K562 (cell line): Measurements from ENCODE around the gene INO80D. TPM values are rescaled to one million over a fixed set of nuclear protein-coding genes. Genes with fewer than 3 reads are reported as not detected.

Experiments
- ATAC-seq: fragments of 200-7000 bp; cut with Tn5 transposase; 3 replicates; pipeline ENCODE4 v1.9.1; 2020; ENCODE audit warnings: moderate library complexity
- BruUV-seq: library from RNA; stranded (reverse); fragments of 400-500 nt; replicated peaks from 2 replicates; lab custom pipeline; 2021; lab: Mats Ljungman, UMichigan
- CTCF ChIA-PET: fragments of 300-600 bp; formaldehyde crosslinking; extraction: SDS; loops from one replicate; lab custom pipeline; 2021; ENCODE audit warnings: low intra/inter-chr PET ratio; lab: Yijun Ruan, JAX
- POLR2A ChIA-PET: fragments of 300-600, 350-650 bp; sonication (Branson Sonifier 250); formaldehyde crosslinking; extraction: SDS; loops from one replicate; lab custom pipeline; 2021; ENCODE audit warnings: antibody characterized with exemption, inconsistent platforms; lab: Yijun Ruan, JAX
- DNase-seq, 4 experiments: peaks; one replicate each; pipeline versions ENCODE4 v3.0.0 to v3.0.0-alpha.2; 2011 to 2018; ENCODE audit warnings: low spot score in 3 of 4, mixed read lengths in 3 of 4; ENCODE audit errors: extremely low read depth in 1 of 4
- FAIRE-seq: peaks from 2 replicates; lab custom pipeline; 2011; peaks lifted over from hg19 to GRCh38; lab: Jason Lieb, UNC
- H2AFZ ChIP-seq: 2 replicates; pipeline ENCODE4 v1.6.0; 2011; ENCODE audit warnings: low read depth, low read length, control low read depth, inconsistent platforms
- H3K27ac ChIP-seq: fragments of 200-600 bp; 3 replicates; pipeline ENCODE4 v1.8.0; 2011; ENCODE audit warnings: low read depth, mild to moderate bottlenecking, control low read depth, inconsistent platforms, low read length, moderate library complexity, mixed read lengths; ENCODE audit errors: extremely low read depth
- H3K27me3 ChIP-seq, 2 experiments: fragments of 300-600 bp in 1 of 2; 2 replicates in 1 of 2; 3 replicates in 1 of 2; pipeline versions ENCODE4 v1.6.0 to v1.8.0; 2011; ENCODE audit warnings: inconsistent platforms in 2 of 2, low read length in 2 of 2, mild to moderate bottlenecking in 1 of 2, mixed read lengths in 1 of 2, moderate library complexity in 1 of 2; ENCODE audit not compliant: control insufficient read depth in 2 of 2, insufficient read depth in 2 of 2
- H3K36me3 ChIP-seq: fragments of 300-600 bp; 3 replicates; pipeline ENCODE4 v1.8.0; 2011; ENCODE audit warnings: mild to moderate bottlenecking, low read length, inconsistent platforms; ENCODE audit not compliant: control insufficient read depth, insufficient read depth
- H3K4me1 ChIP-seq, 2 experiments: fragments of 200-600 bp in 1 of 2; replicated peaks in 1 of 2; 2 replicates in 1 of 2; 3 replicates in 1 of 2; pipeline versions ENCODE4 v1.5.1 to v1.8.0; 2011; ENCODE audit warnings: inconsistent platforms in 2 of 2, low read length in 2 of 2, mild to moderate bottlenecking in 1 of 2, mixed read lengths in 1 of 2, moderate library complexity in 1 of 2; ENCODE audit not compliant: control insufficient read depth in 2 of 2, insufficient read depth in 2 of 2
- H3K4me2 ChIP-seq: 2 replicates; pipeline ENCODE4 v1.6.1; 2011; ENCODE audit warnings: low read length, control low read depth, inconsistent platforms, mixed read lengths; ENCODE audit not compliant: insufficient read depth
- H3K4me3 ChIP-seq: fragments of 200-600 bp; sonication (generic), shearing (Covaris generic); 2 replicates; pipeline ENCODE4 v1.5.1; 2016; ENCODE audit warnings: control low read depth, inconsistent platforms
- H3K79me2 ChIP-seq: fragments of 200-600 bp; 3 replicates; pipeline ENCODE4 v1.8.0; 2011; ENCODE audit warnings: low read length, inconsistent platforms; ENCODE audit not compliant: control insufficient read depth, insufficient read depth
- H3K9ac ChIP-seq, 2 experiments: 2 replicates each; pipeline versions ENCODE4 v1.6.0 to v1.6.1; 2011; ENCODE audit warnings: low read depth in 2 of 2, low read length in 2 of 2, control low read depth in 1 of 2, inconsistent platforms in 1 of 2, mild to moderate bottlenecking in 1 of 2, mixed read lengths in 1 of 2; ENCODE audit not compliant: insufficient read depth in 1 of 2
- H3K9me1 ChIP-seq: one replicate; pipeline ENCODE4 v1.6.0; 2011; ENCODE audit warnings: inconsistent platforms, mild to moderate bottlenecking, low read length, moderate library complexity; ENCODE audit not compliant: control insufficient read depth, insufficient read depth
- H3K9me3 ChIP-seq: replicated peaks from 2 replicates; pipeline ENCODE4 v1.5.1; 2011; ENCODE audit warnings: low read depth, low read length, inconsistent platforms; ENCODE audit not compliant: control insufficient read depth, insufficient read depth
- H4K20me1 ChIP-seq: replicated peaks from 2 replicates; pipeline ENCODE4 v1.6.1; 2011; ENCODE audit warnings: low read length, inconsistent platforms, mixed read lengths; ENCODE audit not compliant: control insufficient read depth, insufficient read depth
- BRF1 ChIP-seq: IDR thresholded peaks from 3 replicates; pipeline ENCODE4 v1.6.1; 2011; ENCODE audit warnings: borderline replicate concordance, mild to moderate bottlenecking; ENCODE audit not compliant: insufficient read length; ENCODE audit errors: extremely low read depth
- CCNT2 ChIP-seq: IDR thresholded peaks from 2 replicates; pipeline ENCODE4 v1.6.1; 2011; ENCODE audit warnings: borderline replicate concordance, low read depth, mild to moderate bottlenecking, moderate library complexity, mixed read lengths, low read length; ENCODE audit not compliant: insufficient read length; ENCODE audit errors: extremely low read depth
- FOS ChIP-seq: IDR thresholded peaks from 3 replicates; pipeline ENCODE4 v1.6.1; 2011; ENCODE audit not compliant: insufficient read length; ENCODE audit errors: extremely low read depth
- GABPA ChIP-seq: fragments of 200-800 bp; sonication (Bioruptor generic); conservative IDR thresholded peaks from 2 replicates; pipeline ENCODE4 v1.6.1; 2016; ENCODE audit warnings: low read depth, missing genetic modification characterization, missing compliant biosample characterization
- HDAC3 ChIP-seq: fragments of 450-650 bp; IDR thresholded peaks from 2 replicates; pipeline ENCODE4 v1.6.1; 2018; ENCODE audit warnings: borderline replicate concordance, mild to moderate bottlenecking, moderate library complexity; ENCODE audit not compliant: partially characterized antibody
- KDM5B ChIP-seq: fragments of 200-600 bp; sonication (generic); IDR thresholded peaks from 2 replicates; pipeline ENCODE4 v1.6.1; 2012; ENCODE audit warnings: low read depth, mild to moderate bottlenecking, moderate library complexity, low read length, control low read depth, inconsistent platforms; ENCODE audit not compliant: insufficient replicate concordance
- MED1 ChIP-seq: sonication (generic); formaldehyde crosslinking; IDR thresholded peaks from 2 replicates; pipeline ENCODE4 v1.8.1; 2023; ENCODE audit warnings: missing genetic modification reagents, borderline replicate concordance
- NELFE ChIP-seq: IDR thresholded peaks from 2 replicates; pipeline ENCODE4 v1.6.1; 2011; ENCODE audit warnings: mild to moderate bottlenecking; ENCODE audit not compliant: insufficient read depth, insufficient read length
- PHF8 ChIP-seq: fragments of 200-600 bp; sonication (generic); IDR thresholded peaks from 2 replicates; pipeline ENCODE4 v1.6.1; 2012; ENCODE audit warnings: mixed run types, mild to moderate bottlenecking, inconsistent platforms, low read length, moderate library complexity, borderline replicate concordance
- PHTF2 ChIP-seq: fragments of 250-450 bp; sonication (Bioruptor Pico); IDR thresholded peaks from 2 replicates; pipeline ENCODE4 v1.5.0; 2021; ENCODE audit warnings: mild to moderate bottlenecking
- POLR2A ChIP-seq: fragments of 450-650 bp; conservative IDR thresholded peaks from 2 replicates; pipeline ENCODE4 v1.6.1; 2016
- TAF1 ChIP-seq: IDR thresholded peaks from 2 replicates; pipeline ENCODE4 v1.6.1; 2011; ENCODE audit warnings: mild to moderate bottlenecking, low read length, moderate library complexity; ENCODE audit not compliant: insufficient read depth, control insufficient read depth, severe bottlenecking; ENCODE audit errors: extremely low read depth
- TGIF2 ChIP-seq: sonication (generic); formaldehyde crosslinking; IDR thresholded peaks from 2 replicates; pipeline ENCODE4 v1.8.1; 2022; ENCODE audit warnings: mild to moderate bottlenecking, missing genetic modification reagents, moderate library complexity
- XRCC4 ChIP-seq: IDR thresholded peaks from one replicate; pipeline ENCODE4 v1.6.1; 2011; ENCODE audit not compliant: insufficient read depth, insufficient read length; ENCODE audit errors: extremely low read depth
- YY1 ChIP-seq, 3 experiments: IDR thresholded peaks; 2 replicates each; pipeline ENCODE4 v1.6.1; 2011; ENCODE audit warnings: low read length in 2 of 3, mild to moderate bottlenecking in 2 of 3, moderate library complexity in 2 of 3, borderline replicate concordance in 1 of 3, control low read depth in 1 of 3, low read depth in 1 of 3; ENCODE audit not compliant: insufficient read depth in 3 of 3, insufficient replicate concordance in 2 of 3, control insufficient read depth in 1 of 3, insufficient read length in 1 of 3; ENCODE audit errors: extremely low read depth in 1 of 3
- ZNF263 ChIP-seq: sonication (generic); formaldehyde crosslinking; IDR thresholded peaks from 2 replicates; pipeline ENCODE4 v1.8.0; 2022; ENCODE audit warnings: mild to moderate bottlenecking, missing genetic modification reagents, borderline replicate concordance
- WGBS: fragments of 100-300 bp; shearing (Covaris generic); methylation state at CpG from one replicate; pipeline ENCODE4 v1.1.6; 2016; ENCODE audit warnings: low coverage, mixed read lengths; ENCODE audit not compliant: insufficient coverage; ENCODE audit errors: missing lambda C conversion rate; 5-methylcytosine and 5-hydroxymethylcytosine counted together
- in situ Hi-C: fragments of 300-500 bp; cut with MboI; formaldehyde crosslinking; loops from 4 replicates; pipeline ENCODE4 v1.15.0; 2018; ENCODE audit warnings: inconsistent platforms, mixed read lengths
- intact Hi-C: fragments of 100-400 bp; cut with micrococcal nuclease; formaldehyde crosslinking; loops from 2 replicates; pipeline ENCODE4 v1.14.2; 2022
- polyA plus RNA-seq, 8 experiments: library from polyadenylated mRNA; depleted of rRNA in 4 of 8; stranded (reverse) in 5 of 8; unstranded in 3 of 8; fragments of >200 nt; fragmentation: Nextera tagmentation in 2 of 8; fragmentation: Illumina TruSeq in 1 of 8; extraction: Ambion mirVana in 2 of 8; extraction: Trizol in 1 of 8; gene quantifications; 2 replicates each; pipeline versions ENCODE4 v1.2.1 to v1.2.3, GENCODE V29; 2011 to 2014; ENCODE audit warnings: inconsistent platforms in 1 of 8, missing spikeins in 1 of 8
- total RNA-seq, 7 experiments: library from RNA; depleted of rRNA in 6 of 7; stranded (reverse); fragments of >200 nt in 6 of 7; fragmentation: Illumina TruSeq in 2 of 7; extraction: Trizol in 2 of 7; gene quantifications; 2 replicates each; pipeline versions ENCODE4 v1.2.1 to v1.2.3, GENCODE V29; 2011 to 2021; ENCODE audit warnings: low replicate concordance in 1 of 7
- TF ChIP-seq, protein P1 (sequence below): fragments of 200-800 bp; sonication (Bioruptor generic); IDR thresholded peaks from 2 replicates; pipeline ENCODE4 v1.6.1; 2017; ENCODE audit warnings: missing genetic modification characterization, missing compliant biosample characterization
- TF ChIP-seq, protein P2 (sequence below): fragments of 250-450 bp; sonication (Bioruptor Pico); IDR thresholded peaks from 2 replicates; pipeline ENCODE4 v1.4.0; 2020

The INO80D gene
- total and polyA plus RNA-seq, 9 of the 15 experiments (the other 6 are each of a cell fraction or from before 2014, with no cell fraction given): 0.64 to 8.1 (median 2.9) TPM

- Histone ChIP-seq H2AFZ (peak overlapping the region; percentile 83), H3K4me3 (peak overlapping the region; percentile 76), H3K27me3 (no peaks in the 10 kb centered on the region), H3K4me1 (peaks cover 3 to 4% of the 10 kb centered on the region in 2 experiments; a peak in 3 of 5 replicates), H3K9me1 (no peaks in the 10 kb centered on the region), H3K27ac (peak overlapping the region; percentile 96), H3K79me2 (peaks cover 74% of the 10 kb centered on the region), H3K36me3 (no peaks in the 10 kb centered on the region), H3K9ac (peak overlapping the region; percentile 96; a peak in 3 of 4 replicates), H4K20me1 (no peaks in the 10 kb centered on the region), H3K4me2 (peak overlapping the region; percentile 90), H3K9me3 (no peaks in the 10 kb centered on the region)
- in situ Hi-C loops (no loop called here), intact Hi-C loops (no loop called here)
- FAIRE-seq (peak; percentile 55), DNase-seq (peak; percentile 46 to 69 (median 54)), ATAC-seq (peak; percentile 72)
- 2% methylated on average over 6 of the region's 10 CpGs for WGBS
- no TSS peak for BruUV-seq
- ChIA-PET CTCF (no interaction called here), POLR2A (interaction anchor here (0.7 to 1.7 kb wide), 2 partner anchors 13 to 16 kb away, joined by 3 to 9 read pairs; no protein-coding TSS in a partner anchor)
- TF ChIP-seq PHTF2 (CRISPR knock-in tag): no peak
- TF ChIP-seq NELFE: no peak
- TF ChIP-seq KDM5B: peak; percentile 41
- TF ChIP-seq, protein P1, sequence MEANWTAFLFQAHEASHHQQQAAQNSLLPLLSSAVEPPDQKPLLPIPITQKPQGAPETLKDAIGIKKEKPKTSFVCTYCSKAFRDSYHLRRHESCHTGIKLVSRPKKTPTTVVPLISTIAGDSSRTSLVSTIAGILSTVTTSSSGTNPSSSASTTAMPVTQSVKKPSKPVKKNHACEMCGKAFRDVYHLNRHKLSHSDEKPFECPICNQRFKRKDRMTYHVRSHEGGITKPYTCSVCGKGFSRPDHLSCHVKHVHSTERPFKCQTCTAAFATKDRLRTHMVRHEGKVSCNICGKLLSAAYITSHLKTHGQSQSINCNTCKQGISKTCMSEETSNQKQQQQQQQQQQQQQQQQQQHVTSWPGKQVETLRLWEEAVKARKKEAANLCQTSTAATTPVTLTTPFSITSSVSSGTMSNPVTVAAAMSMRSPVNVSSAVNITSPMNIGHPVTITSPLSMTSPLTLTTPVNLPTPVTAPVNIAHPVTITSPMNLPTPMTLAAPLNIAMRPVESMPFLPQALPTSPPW (CRISPR knock-in tag): no peak; the same call in 1 of the 2 replicates
- no peak for TF ChIP-seq TGIF2 (CRISPR knock-in tag)
- TF ChIP-seq POLR2A: peak; percentile 65
- TF ChIP-seq PHF8: no peak
- no peak for TF ChIP-seq BRF1
- peak; percentile 66; the same call in 1 of the 2 replicates for TF ChIP-seq ZNF263
- TF ChIP-seq, protein P2, sequence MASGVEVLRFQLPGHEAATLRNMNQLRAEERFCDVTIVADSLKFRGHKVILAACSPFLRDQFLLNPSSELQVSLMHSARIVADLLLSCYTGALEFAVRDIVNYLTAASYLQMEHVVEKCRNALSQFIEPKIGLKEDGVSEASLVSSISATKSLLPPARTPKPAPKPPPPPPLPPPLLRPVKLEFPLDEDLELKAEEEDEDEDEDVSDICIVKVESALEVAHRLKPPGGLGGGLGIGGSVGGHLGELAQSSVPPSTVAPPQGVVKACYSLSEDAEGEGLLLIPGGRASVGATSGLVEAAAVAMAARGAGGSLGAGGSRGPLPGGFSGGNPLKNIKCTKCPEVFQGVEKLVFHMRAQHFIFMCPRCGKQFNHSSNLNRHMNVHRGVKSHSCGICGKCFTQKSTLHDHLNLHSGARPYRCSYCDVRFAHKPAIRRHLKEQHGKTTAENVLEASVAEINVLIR (CRISPR knock-in tag): no peak
- no peak for TF ChIP-seq FOS
- TF ChIP-seq GABPA (tag): peak; percentile 68
- TF ChIP-seq XRCC4: no peak
- peak; percentile 22 for TF ChIP-seq TAF1
- peak in 1 of 3 experiments; percentile 22 for TF ChIP-seq YY1 (IDR thresholded peaks at IDR 0.05; ENCODE audit: borderline replicate concordance in 1 of 3, control insufficient read depth in 1 of 3, extremely low read depth in 1 of 3, insufficient read depth in 3 of 3, insufficient read length in 1 of 3, insufficient replicate concordance in 2 of 3, low read depth in 1 of 3, low read length in 2 of 3)
- no peak for TF ChIP-seq CCNT2
- no peak for TF ChIP-seq MED1
- TF ChIP-seq HDAC3: no peak
Observed at GRCh38 chr2:206084439-206084869, 1.5 kb downstream of the INO80D start.
